ENCODE results near the gene C1QTNF6.

- TF ChIP-seq CTCF (tag by site-specific recombination; IDR thresholded peaks at IDR 0.05) = no peak
- TF ChIP-seq HOXA7 (CRISPR knock-in tag; IDR thresholded peaks at IDR 0.05; ENCODE audit: borderline replicate concordance) = no peak
- TF ChIP-seq ZNF280D (tag by site-specific recombination; IDR thresholded peaks at IDR 0.05) = no peak
Observed at GRCh38 chr22:37181681-37182080, 6.4 kb downstream of the C1QTNF6 start.
